HG03442 (cell line): ENCODE data around the gene PCGF1.
"Not testable (repeated sequence)": the region's sequence is repeated elsewhere in the genome, so short reads cannot be mapped to it uniquely, and the experiment has no call there.

Experiments
- ATAC-seq: cut with Tn5 transposase; IDR thresholded peaks from one replicate; pipeline ENCODE4 v1.9.1; 2021; ENCODE audit warnings: mild to moderate bottlenecking, moderate library complexity; ENCODE audit not compliant: unreplicated experiment

PCGF1 gene

GRCh38 chr2:74499940-74500577 lies 7.4 kb downstream of the PCGF1 start:
- no peak for ATAC-seq

GRCh38 chr2:74499267-74499939 lies 8.1 kb downstream of the PCGF1 start, which contains the start of gene LBX2:
LBX2 (minus strand) TSS chr2:74499603; CDS start chr2:74499537, 66 bp downstream.
- ATAC-seq, result no peak

- no peak for ATAC-seq
Observed at GRCh38 chr2:74498500-74499266, 8.8 kb downstream of the PCGF1 start.

- ATAC-seq, result no peak
Observed at GRCh38 chr2:74497777-74498499, 9.6 kb downstream of the PCGF1 start.

GRCh38 chr2:74496997-74497776 lies 10.3 kb downstream of the PCGF1 start:
- ATAC-seq, result no peak

GRCh38 chr2:74495440-74495839 lies 12.1 kb downstream of the PCGF1 start:
- ATAC-seq, result no peak

GRCh38 chr2:74493546-74493945 lies 13.9 kb downstream of the PCGF1 start:
- ATAC-seq, result no peak

- ATAC-seq, result no peak
Observed at GRCh38 chr2:74491648-74492544, 15.6 kb downstream of the PCGF1 start.

GRCh38 chr2:74489906-74490305 lies 17.6 kb downstream of the PCGF1 start:
- ATAC-seq, result no peak

GRCh38 chr2:74488643-74489481 lies 18.6 kb downstream of the PCGF1 start:
- no peak for ATAC-seq

- no peak for ATAC-seq
Observed at GRCh38 chr2:74486141-74486540, 21.4 kb downstream of the PCGF1 start.

GRCh38 chr2:74483675-74484164 lies 23.8 kb downstream of the PCGF1 start:
- ATAC-seq, result not testable (repeated sequence)

GRCh38 chr2:74482801-74483674 lies 24.5 kb downstream of the PCGF1 start, which contains the start of the genes CCDC142 and TTC31:
CCDC142 (minus strand) TSS chr2:74482998; CDS start chr2:74482837, 161 bp downstream.
TTC31 (plus strand) TSS chr2:74483081; CDS start chr2:74483096, 15 bp downstream.
- peak; percentile 84 for ATAC-seq

GRCh38 chr2:74481961-74482800 lies 25.3 kb downstream of the PCGF1 start:
- peak; percentile 34 for ATAC-seq

- no peak for ATAC-seq
Observed at GRCh38 chr2:74481431-74481830, 26.1 kb downstream of the PCGF1 start.

GRCh38 chr2:74474899-74475298 lies 32.6 kb downstream of the PCGF1 start:
- ATAC-seq, result no peak
